Stimulated activated naive B cell treated with anti-CD40 and anti-IgM and Interleukin-4, amounts not matched to agents 10 μg/mL and 1 μg/mL and 100 μg/mL, for 72 hours (primary cell): Measurements from ENCODE around the gene CHST11.
A peak's percentile ranks its signal among the peaks of the same experiment; 100 is the strongest.
"Not testable (repeated sequence)": the region's sequence is repeated elsewhere in the genome, so short reads cannot be mapped to it uniquely, and the experiment has no call there.

Experiments
- ATAC-seq, 2 donors: fragments of 150-1000 bp; cut with Tn5 transposase; replicated peaks; 2 replicates each; pipeline ENCODE4 v1.10.0; 2021; ENCODE audit warnings: moderate library complexity in 1 of 2
- DNase-seq: peaks from one replicate; pipeline ENCODE4 v3.0.0; 2021
- H3K27ac Mint-ChIP-seq: one replicate; pipeline ENCODE4 v1.8.0; 2022; ENCODE audit warnings: mild to moderate bottlenecking, mixed read lengths
- H3K27me3 Mint-ChIP-seq, 2 donors: one replicate each; pipeline ENCODE4 v1.8.0; 2022; ENCODE audit warnings: mixed read lengths in 2 of 2
- H3K36me3 Mint-ChIP-seq, 2 donors: one replicate each; pipeline ENCODE4 v1.8.0; 2022; ENCODE audit warnings: mixed read lengths in 2 of 2, mild to moderate bottlenecking in 1 of 2
- H3K4me1 Mint-ChIP-seq, 2 donors: one replicate each; pipeline ENCODE4 v1.8.0; 2022; ENCODE audit warnings: mixed read lengths in 2 of 2, mild to moderate bottlenecking in 1 of 2
- H3K4me3 Mint-ChIP-seq, 2 donors: one replicate each; pipeline ENCODE4 v1.8.0; 2022; ENCODE audit warnings: mild to moderate bottlenecking in 2 of 2, mixed read lengths in 2 of 2, moderate library complexity in 1 of 2
- H3K9me3 Mint-ChIP-seq, 2 donors: one replicate each; pipeline ENCODE4 v1.8.0; 2022; ENCODE audit warnings: mixed read lengths in 2 of 2, mild to moderate bottlenecking in 1 of 2

Gene CHST11

GRCh38 chr12:104737113-104737512 is 280.4 kb downstream of the CHST11 start:
- H3K9me3 Mint-ChIP-seq = no peaks in the 10 kb centered on the region

GRCh38 chr12:104737791-104738301 is 281.1 kb downstream of the CHST11 start:
- Mint-ChIP-seq H3K27me3 (no peaks in the 10 kb centered on the region), H3K4me3 (peak overlapping the region; percentile 7 to 61), H3K4me1 (peaks cover 82 to 95% of the 10 kb centered on the region in 2 donors), H3K9me3 (no peaks in the 10 kb centered on the region), H3K36me3 (peaks cover 20 to 56% of the 10 kb centered on the region in 2 donors), H3K27ac (peak overlapping the region; percentile 92)
- ATAC-seq (no peak), DNase-seq (peak; percentile 13)

More at GRCh38 chr12:104737113-104737512, 280.4 kb downstream of the CHST11 start:
- ATAC-seq = peak; percentile 8 to 12
- no peaks in the 10 kb centered on the region for H3K27me3 Mint-ChIP-seq
- DNase-seq = no peak
- peaks cover 17 to 49% of the 10 kb centered on the region in 2 donors for H3K36me3 Mint-ChIP-seq
- peaks cover 75 to 94% of the 10 kb centered on the region in 2 donors for H3K4me1 Mint-ChIP-seq
- peak overlapping the region; percentile 7 to 61 for H3K4me3 Mint-ChIP-seq
- peak overlapping the region; percentile 92 for H3K27ac Mint-ChIP-seq

GRCh38 chr12:104738331-104738730 is 281.6 kb downstream of the CHST11 start:
- H3K4me3 Mint-ChIP-seq = peak overlapping the region; percentile 7 to 61
- peaks cover 21 to 59% of the 10 kb centered on the region in 2 donors for H3K36me3 Mint-ChIP-seq

GRCh38 chr12:104738776-104739642 is 282.3 kb downstream of the CHST11 start:
- Mint-ChIP-seq H3K4me3 (peak overlapping the region in 1 of 2 donors; percentile 25), H3K27ac (peak overlapping the region; percentile 80), H3K27me3 (no peaks in the 10 kb centered on the region), H3K36me3 (peaks cover 25 to 64% of the 10 kb centered on the region in 2 donors), H3K9me3 (peaks cover 3 to 4% of the 10 kb centered on the region in 2 donors), H3K4me1 (peaks cover 87 to 97% of the 10 kb centered on the region in 2 donors)
- DNase-seq (no peak), ATAC-seq (no peak)

More at GRCh38 chr12:104738331-104738730, 281.6 kb downstream of the CHST11 start:
- ATAC-seq = no peak
- Mint-ChIP-seq H3K9me3 (no peaks in the 10 kb centered on the region), H3K27me3 (no peaks in the 10 kb centered on the region), H3K4me1 (peaks cover 84 to 95% of the 10 kb centered on the region in 2 donors), H3K27ac (peak overlapping the region; percentile 32)
- DNase-seq = no peak

GRCh38 chr12:104740668-104741067 is 283.9 kb downstream of the CHST11 start:
- peaks cover 83 to 100% of the 10 kb centered on the region in 2 donors for H3K4me1 Mint-ChIP-seq
- H3K9me3 Mint-ChIP-seq = peaks cover 3 to 4% of the 10 kb centered on the region in 2 donors
- H3K27me3 Mint-ChIP-seq = no peaks in the 10 kb centered on the region
- DNase-seq (peak; percentile 45), ATAC-seq (peak; percentile 86 to 88)
- peak overlapping the region; percentile 50 to 72 for H3K4me3 Mint-ChIP-seq
- H3K36me3 Mint-ChIP-seq = peaks cover 24 to 62% of the 10 kb centered on the region in 2 donors
- peak overlapping the region; percentile 85 for H3K27ac Mint-ChIP-seq

DNA sequence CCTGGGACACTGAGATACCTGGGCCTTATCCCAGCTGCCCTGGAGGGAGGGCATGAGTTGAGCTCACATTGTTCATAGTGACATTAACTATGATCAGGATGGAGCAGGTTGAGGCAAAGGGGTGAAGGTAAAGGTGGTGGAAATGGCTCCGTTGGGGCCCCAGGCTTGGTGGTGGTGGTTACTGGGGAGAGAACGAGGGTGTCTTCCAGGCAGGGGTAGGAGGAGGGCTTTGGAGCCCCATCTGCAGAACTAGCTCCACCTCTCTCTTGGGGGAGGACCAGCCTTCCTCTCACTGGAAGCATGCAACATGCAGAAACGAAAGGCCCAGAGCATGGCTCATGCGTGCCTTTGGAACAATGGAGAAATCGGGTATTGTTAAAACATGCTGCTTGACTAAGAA is 284.3 kb downstream of the CHST11 start:
- peak overlapping the region; percentile 85 for H3K27ac Mint-ChIP-seq
- H3K4me1 Mint-ChIP-seq = peaks cover 83 to 100% of the 10 kb centered on the region in 2 donors
- H3K36me3 Mint-ChIP-seq = peaks cover 22 to 61% of the 10 kb centered on the region in 2 donors
- H3K4me3 Mint-ChIP-seq = peak overlapping the region; percentile 50 to 72
- peak; percentile 8 to 22 for ATAC-seq
- H3K27me3 Mint-ChIP-seq = no peaks in the 10 kb centered on the region
- H3K9me3 Mint-ChIP-seq = peaks cover 3 to 4% of the 10 kb centered on the region in 2 donors
- DNase-seq = no peak

- H3K4me3 Mint-ChIP-seq = no peak overlapping the region
- DNase-seq (no peak), ATAC-seq (no peak)
Observed at GRCh38 chr12:104741497-104742367, 285.0 kb downstream of the CHST11 start.

DNA sequence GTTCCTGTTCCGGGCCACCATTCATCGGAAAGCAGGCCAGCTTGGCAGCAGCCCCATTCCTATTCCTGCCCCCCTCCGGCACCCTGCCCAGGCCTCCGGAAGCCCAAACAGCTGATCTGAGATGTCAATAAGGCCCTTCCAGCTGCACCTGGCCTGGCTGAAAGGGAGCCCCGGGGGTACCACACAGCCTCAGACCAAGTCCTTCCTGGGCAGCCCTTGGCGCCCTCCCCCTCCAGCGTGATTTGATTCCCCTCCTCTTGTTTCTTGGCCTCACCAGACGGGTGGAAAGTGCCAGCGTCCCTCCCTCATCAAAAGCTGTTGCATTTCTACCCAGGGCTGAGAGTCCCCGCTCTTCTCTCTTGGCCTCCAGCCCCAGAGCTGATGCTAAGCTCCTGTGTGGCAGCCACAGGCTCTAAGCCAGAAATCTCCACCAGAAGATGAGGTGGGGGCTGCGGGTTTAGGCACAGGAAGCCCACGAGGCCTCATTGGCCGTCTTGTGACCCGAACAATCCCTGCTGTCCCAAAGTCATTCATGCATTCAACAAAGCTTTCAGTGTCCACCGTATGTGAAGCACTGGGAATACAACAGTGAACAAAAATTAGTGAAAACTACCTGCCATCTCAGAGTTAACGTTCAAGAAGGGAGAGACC is 285.9 kb downstream of the CHST11 start:
- DNase-seq = no peak
- peak overlapping the region; percentile 10 to 32 for H3K4me3 Mint-ChIP-seq
- H3K27ac Mint-ChIP-seq = peak overlapping the region; percentile 3
- peaks cover 3 to 4% of the 10 kb centered on the region in 2 donors for H3K9me3 Mint-ChIP-seq
- H3K27me3 Mint-ChIP-seq = no peaks in the 10 kb centered on the region
- peaks cover 80 to 100% of the 10 kb centered on the region in 2 donors for H3K4me1 Mint-ChIP-seq
- ATAC-seq = no peak
- H3K36me3 Mint-ChIP-seq = peaks cover 24 to 52% of the 10 kb centered on the region in 2 donors

More at GRCh38 chr12:104741497-104742367, 285.0 kb downstream of the CHST11 start:
- Mint-ChIP-seq H3K27me3 (no peaks in the 10 kb centered on the region), H3K36me3 (peaks cover 24 to 59% of the 10 kb centered on the region in 2 donors), H3K27ac (peak overlapping the region; percentile 10), H3K9me3 (peaks cover 3 to 4% of the 10 kb centered on the region in 2 donors), H3K4me1 (peaks cover 84 to 100% of the 10 kb centered on the region in 2 donors)

DNA sequence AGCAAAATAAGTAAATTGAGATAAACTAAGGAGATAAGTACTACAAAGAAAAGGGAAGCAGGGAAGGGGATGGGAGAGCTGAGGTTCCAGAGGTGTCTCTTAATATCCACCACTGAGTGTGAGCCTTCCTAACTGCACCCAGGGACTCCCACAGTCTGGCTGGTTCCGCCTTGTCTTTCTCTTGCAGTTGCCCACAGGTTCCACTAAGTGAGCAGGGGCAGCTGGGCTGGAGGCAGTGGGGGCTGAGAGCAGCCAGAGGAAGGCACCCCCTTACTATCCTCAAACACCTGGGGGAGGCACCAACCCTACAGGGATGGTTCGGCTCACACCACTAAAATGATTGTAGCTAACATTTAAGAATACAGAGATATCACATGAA is 286.4 kb downstream of the CHST11 start:
- Mint-ChIP-seq H3K9me3 (peaks cover 3 to 4% of the 10 kb centered on the region in 2 donors), H3K4me1 (peaks cover 78 to 100% of the 10 kb centered on the region in 2 donors), H3K27me3 (no peaks in the 10 kb centered on the region), H3K36me3 (peaks cover 24 to 50% of the 10 kb centered on the region in 2 donors), H3K4me3 (peak overlapping the region in 1 of 2 donors; percentile 10), H3K27ac (peak overlapping the region; percentile 3)
- ATAC-seq (no peak), DNase-seq (no peak)

GRCh38 chr12:104743753-104744548 is 287.2 kb downstream of the CHST11 start:
- peaks cover 77 to 100% of the 10 kb centered on the region in 2 donors for H3K4me1 Mint-ChIP-seq
- peaks cover 22 to 47% of the 10 kb centered on the region in 2 donors for H3K36me3 Mint-ChIP-seq
- DNase-seq, H3K4me3 Mint-ChIP-seq, H3K9me3 Mint-ChIP-seq, H3K27me3 Mint-ChIP-seq: not testable (repeated sequence)
- peak overlapping the region; percentile 63 for H3K27ac Mint-ChIP-seq
- peak in 1 of 2 donors; percentile 42 for ATAC-seq

DNA sequence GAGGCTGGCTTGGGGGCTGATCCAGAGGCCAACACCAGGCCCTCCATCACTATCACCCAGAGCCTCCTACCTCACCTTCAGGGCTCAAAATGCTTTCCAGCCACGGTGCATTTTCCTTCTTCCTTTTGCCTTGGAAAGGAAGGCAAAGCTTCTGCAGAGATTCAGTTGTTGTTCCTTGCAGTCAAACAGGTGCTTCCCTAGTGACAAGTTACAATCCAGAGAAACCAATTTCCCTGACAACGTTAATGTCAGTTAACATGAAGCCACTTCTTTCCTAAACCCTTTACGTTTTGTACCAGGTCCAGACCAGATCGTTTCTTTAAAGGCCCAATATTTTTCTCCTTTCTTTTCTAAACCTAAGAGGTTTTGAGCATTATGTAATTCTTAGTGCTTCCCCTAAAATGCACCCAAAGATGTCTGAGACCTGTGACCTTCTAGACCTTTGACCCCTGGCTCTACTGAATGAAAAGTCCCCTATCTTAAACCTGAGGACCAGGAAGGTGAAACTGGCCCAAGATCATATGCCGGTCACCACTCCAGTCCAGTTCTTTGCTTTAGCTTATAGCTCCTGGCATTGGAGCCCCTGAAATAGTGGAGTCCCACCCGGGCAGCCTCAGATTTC is 289.8 kb downstream of the CHST11 start:
- ATAC-seq (no peak), DNase-seq (no peak)
- H3K4me3 Mint-ChIP-seq = no peak overlapping the region
- no peaks in the 10 kb centered on the region for H3K27me3 Mint-ChIP-seq
- peak overlapping the region; percentile 62 for H3K27ac Mint-ChIP-seq
- H3K36me3 Mint-ChIP-seq = peaks cover 21 to 36% of the 10 kb centered on the region in 2 donors
- H3K9me3 Mint-ChIP-seq = peaks cover 3 to 4% of the 10 kb centered on the region in 2 donors
- H3K4me1 Mint-ChIP-seq = peaks cover 70 to 97% of the 10 kb centered on the region in 2 donors

- DNase-seq (no peak), ATAC-seq (no peak)
- Mint-ChIP-seq H3K27ac (no peak overlapping the region), H3K27me3 (no peaks in the 10 kb centered on the region), H3K9me3 (peaks cover 3 to 4% of the 10 kb centered on the region in 2 donors), H3K36me3 (peaks cover 24 to 34% of the 10 kb centered on the region in 2 donors), H3K4me3 (no peak overlapping the region), H3K4me1 (peaks cover 71 to 97% of the 10 kb centered on the region in 2 donors)
Observed at GRCh38 chr12:104747330-104747729, 290.6 kb downstream of the CHST11 start.
